SK-N-SH (cell line): Measurements from ENCODE around the gene PRPF6. TPM values are rescaled to one million over a fixed set of nuclear protein-coding genes. Genes with fewer than 3 reads are reported as not detected.
A peak's percentile ranks its signal among the peaks of the same experiment; 100 is the strongest.

Experiments
- CTCF ChIA-PET: fragments of 300-600, 350-600 bp; formaldehyde crosslinking; extraction: SDS; loops from one replicate; lab custom pipeline; 2021; lab: Yijun Ruan, JAX
- POLR2A ChIA-PET: fragments of 350-600 bp; sonication (Branson Sonifier 250); formaldehyde crosslinking; extraction: SDS; loops from one replicate; lab custom pipeline; 2020; ENCODE audit warnings: antibody characterized with exemption, inconsistent platforms; lab: Yijun Ruan, JAX
- DNase-seq: peaks from one replicate; pipeline ENCODE4 v3.0.0; 2012
- H2AFZ ChIP-seq: fragments of 200-600 bp; sonication (generic); 2 replicates; pipeline ENCODE4 v1.8.1; 2016; ENCODE audit warnings: antibody characterized with exemption, mild to moderate bottlenecking, low read depth
- H3F3A ChIP-seq: fragments of 200-600 bp; sonication (generic); replicated peaks from 2 replicates; pipeline ENCODE3; 2016; ENCODE audit warnings: antibody characterized with exemption, mild to moderate bottlenecking; ENCODE audit not compliant: insufficient read depth
- H3K27ac ChIP-seq, 2 experiments: fragments of 200-500 bp in 1 of 2; fragments of 200-600 bp in 1 of 2; sonication (Bioruptor generic) in 1 of 2; sonication (generic), shearing (Covaris generic) in 1 of 2; 2 replicates each; pipeline versions ENCODE4 v1.5.1 to v1.6.1; 2014 to 2016; ENCODE audit warnings: low read depth in 2 of 2, inconsistent platforms in 1 of 2, low read length in 1 of 2, mild to moderate bottlenecking in 1 of 2, mixed read lengths in 1 of 2
- H3K27me3 ChIP-seq: fragments of 200-600 bp; sonication (generic), shearing (Covaris generic); 2 replicates; pipeline ENCODE4 v1.6.1; 2016; ENCODE audit warnings: mixed run types; ENCODE audit not compliant: insufficient read depth
- H3K36me3 ChIP-seq, 2 experiments: fragments of 200-500 bp in 1 of 2; fragments of 200-600 bp in 1 of 2; sonication (Bioruptor generic) in 1 of 2; sonication (generic) in 1 of 2; replicated peaks in 1 of 2; 2 replicates each; pipeline versions ENCODE3 to v1.5.1; 2014 to 2016; ENCODE audit warnings: low read length in 1 of 2, mild to moderate bottlenecking in 1 of 2; ENCODE audit not compliant: insufficient read depth in 2 of 2, control insufficient read depth in 1 of 2
- H3K4me1 ChIP-seq, 2 experiments: fragments of 200-500 bp in 1 of 2; fragments of 200-600 bp in 1 of 2; sonication (Bioruptor generic) in 1 of 2; sonication (generic), shearing (Covaris generic) in 1 of 2; 2 replicates each; pipeline versions ENCODE4 v1.5.1 to v1.6.1; 2014 to 2016; ENCODE audit warnings: low read depth in 1 of 2, low read length in 1 of 2, mixed run types in 1 of 2; ENCODE audit not compliant: insufficient read depth in 2 of 2, control insufficient read depth in 1 of 2
- H3K4me2 ChIP-seq: fragments of 200-600 bp; sonication (generic), shearing (Covaris generic); 2 replicates; pipeline ENCODE4 v1.6.1; 2017; ENCODE audit warnings: mixed run types
- H3K4me3 ChIP-seq, 2 experiments: fragments of 200-500 bp in 1 of 2; fragments of 200-600 bp in 1 of 2; sonication (Bioruptor generic) in 1 of 2; sonication (generic), shearing (Covaris generic) in 1 of 2; 2 replicates each; pipeline versions ENCODE4 v1.5.1 to v1.8.1; 2014 to 2016; ENCODE audit warnings: low read depth in 2 of 2, inconsistent platforms in 1 of 2, low read length in 1 of 2, mild to moderate bottlenecking in 1 of 2, mixed read lengths in 1 of 2, moderate library complexity in 1 of 2
- H3K79me2 ChIP-seq: fragments of 200-600 bp; sonication (generic); 2 replicates; pipeline ENCODE4 v1.8.1; 2017; ENCODE audit warnings: mild to moderate bottlenecking; ENCODE audit not compliant: insufficient read depth
- H3K9ac ChIP-seq: fragments of 200-600 bp; sonication (generic); 2 replicates; pipeline ENCODE4 v1.6.1; 2017; ENCODE audit warnings: mixed run types
- H3K9me2 ChIP-seq: fragments of 200-600 bp; sonication (generic); 2 replicates; pipeline ENCODE4 v1.6.1; 2017; ENCODE audit warnings: mixed run types
- H3K9me3 ChIP-seq: fragments of 200-600 bp; sonication (generic); 2 replicates; pipeline ENCODE4 v1.6.1; 2017; ENCODE audit warnings: mixed run types, mild to moderate bottlenecking, moderate library complexity
- H4K20me1 ChIP-seq: fragments of 200-600 bp; sonication (generic); 2 replicates; pipeline ENCODE4 v1.6.1; 2017; ENCODE audit warnings: mild to moderate bottlenecking, mixed run types; ENCODE audit not compliant: insufficient read depth
- CHD2 ChIP-seq: fragments of 150-350 bp; IDR thresholded peaks from 2 replicates; pipeline ENCODE4 v1.6.1; 2018; ENCODE audit warnings: low read length; ENCODE audit not compliant: partially characterized antibody
- CTCF ChIP-seq: fragments of 200-600 bp; sonication (generic); IDR thresholded peaks from 2 replicates; pipeline ENCODE4 v1.6.1; 2017; ENCODE audit warnings: antibody characterized with exemption, mild to moderate bottlenecking, moderate library complexity
- ELF1 ChIP-seq: IDR thresholded peaks from 2 replicates; pipeline ENCODE4 v1.4.0; 2012
- EP300 ChIP-seq, 2 experiments: IDR thresholded peaks; 2 replicates each; pipeline versions ENCODE4 v1.4.0 to v1.6.1; 2012; ENCODE audit warnings: borderline replicate concordance in 1 of 2, low read depth in 1 of 2, low read length in 1 of 2
- EZH2phosphoT487 ChIP-seq: fragments of 200-600 bp; sonication (generic); IDR thresholded peaks from 2 replicates; pipeline ENCODE4 v1.6.1; 2017; ENCODE audit warnings: low read depth, mixed run types, mild to moderate bottlenecking, antibody characterized with exemption, moderate library complexity, borderline replicate concordance
- GATA2 ChIP-seq: sonication (generic); formaldehyde crosslinking; IDR thresholded peaks from 2 replicates; pipeline ENCODE4 v1.5.0; 2020; ENCODE audit warnings: mild to moderate bottlenecking, missing genetic modification reagents
- IRF3 ChIP-seq: fragments of 150-350 bp; IDR thresholded peaks from 2 replicates; pipeline ENCODE4 v1.6.1; 2016; ENCODE audit warnings: mild to moderate bottlenecking, low read depth, low read length
- NFIC ChIP-seq: IDR thresholded peaks from 2 replicates; pipeline ENCODE4 v1.4.0; 2012; ENCODE audit warnings: borderline replicate concordance
- NRF1 ChIP-seq: IDR thresholded peaks from 2 replicates; pipeline ENCODE4 v1.6.1; 2012; ENCODE audit warnings: low read depth, mild to moderate bottlenecking, low read length
- POLR2AphosphoS5 ChIP-seq: IDR thresholded peaks from 2 replicates; pipeline ENCODE4 v1.6.1; 2012; ENCODE audit warnings: low read depth, low read length
- RAD21 ChIP-seq: IDR thresholded peaks from 2 replicates; pipeline ENCODE4 v1.6.1; 2012; ENCODE audit warnings: mild to moderate bottlenecking, low read length
- REST ChIP-seq: IDR thresholded peaks from 2 replicates; pipeline ENCODE4 v1.6.1; 2012; ENCODE audit warnings: mild to moderate bottlenecking, low read depth, low read length, moderate library complexity
- RFX5 ChIP-seq: IDR thresholded peaks from 2 replicates; pipeline ENCODE4 v1.6.1; 2012; ENCODE audit warnings: mild to moderate bottlenecking, improper control_type of control experiment, low read length
- RXRA ChIP-seq: IDR thresholded peaks from 2 replicates; pipeline ENCODE4 v1.4.0; 2012; ENCODE audit warnings: low read depth, mild to moderate bottlenecking, borderline replicate concordance
- SIN3A ChIP-seq: IDR thresholded peaks from 2 replicates; pipeline ENCODE4 v1.6.1; 2012; ENCODE audit warnings: low read depth, mild to moderate bottlenecking, low read length, moderate library complexity, borderline replicate concordance
- TAF1 ChIP-seq: IDR thresholded peaks from 2 replicates; pipeline ENCODE4 v1.6.1; 2012; ENCODE audit warnings: low read depth, mild to moderate bottlenecking, low read length, moderate library complexity, borderline replicate concordance
- TCF12 ChIP-seq: IDR thresholded peaks from 2 replicates; pipeline ENCODE4 v1.4.0; 2012
- YY1 ChIP-seq: IDR thresholded peaks from 2 replicates; pipeline ENCODE4 v1.4.0; 2012; ENCODE audit warnings: low read depth, mild to moderate bottlenecking
- ZBTB33 ChIP-seq: IDR thresholded peaks from 2 replicates; pipeline ENCODE4 v1.4.0; 2012; ENCODE audit warnings: low read depth, borderline replicate concordance
- WGBS: methylation state at CpG from one replicate; pipeline ENCODE4 v1.1.6; 2017; ENCODE audit warnings: low lambda C conversion rate; 5-methylcytosine and 5-hydroxymethylcytosine counted together
- polyA plus RNA-seq, 3 experiments: library from polyadenylated mRNA; depleted of rRNA; stranded (reverse); fragments of >200 nt; gene quantifications; 2 replicates each; pipeline ENCODE4 v1.2.3, GENCODE V29; 2012

The PRPF6 gene
- polyA plus RNA-seq, 1 of the 3 experiments (the other 2 are of a cell fraction): 59.1 TPM

GRCh38 chr20:64024141-64024990, 43.4 kb downstream of the PRPF6 start:
- no peak overlapping the region for H2AFZ ChIP-seq
- H3K9me3 ChIP-seq: no peaks in the 10 kb centered on the region
- no peaks in the 10 kb centered on the region for H4K20me1 ChIP-seq
- H3K9me2 ChIP-seq: no peaks in the 10 kb centered on the region
- peaks cover 0 to 48% of the 10 kb centered on the region in 2 experiments; a peak in 1 of 4 replicates for H3K4me1 ChIP-seq
- no peaks in the 10 kb centered on the region for H3K79me2 ChIP-seq
- whole genome bisulfite sequencing: 89% methylated on average over 13 of the region's 17 CpGs
- CTCF ChIA-PET: interaction anchor here (1.0 to 5.7 kb wide), 3 partner anchors 15 to 44 kb away, joined by 3 to 74 read pairs (median 8); partner anchors contain the start of genes PRPF6 and SAMD10
- POLR2A ChIA-PET: no interaction called here
- H3K27me3 ChIP-seq: no peaks in the 10 kb centered on the region
- H3K4me2 ChIP-seq: no peak overlapping the region
- peaks cover 34 to 56% of the 10 kb centered on the region in 2 experiments for H3K36me3 ChIP-seq
- peaks cover 4% of the 10 kb centered on the region for H3F3A ChIP-seq
- no peak overlapping the region for H3K4me3 ChIP-seq
- H3K9ac ChIP-seq: no peak overlapping the region
- no peak for TF ChIP-seq NRF1
- TF ChIP-seq RXRA: no peak
- TF ChIP-seq RAD21: no peak
- TF ChIP-seq TCF12: no peak
- no peak for TF ChIP-seq TAF1
- no peak for TF ChIP-seq IRF3
- no peak for TF ChIP-seq RFX5
- TF ChIP-seq YY1: no peak
- no peak for TF ChIP-seq POLR2AphosphoS5
- TF ChIP-seq REST: no peak
- TF ChIP-seq GATA2 (CRISPR knock-in tag): no peak
- no peak for TF ChIP-seq ELF1
- TF ChIP-seq CTCF: no peak
- no peak for TF ChIP-seq SIN3A
- TF ChIP-seq EZH2phosphoT487: no peak
- no peak for TF ChIP-seq CHD2
- no peak for TF ChIP-seq ZBTB33
- TF ChIP-seq EP300 (IDR thresholded peaks at IDR 0.05; ENCODE audit: borderline replicate concordance in 1 of 2, low read depth in 1 of 2, low read length in 1 of 2): no peak
- TF ChIP-seq NFIC: no peak
- peak overlapping the region in 1 of 2 experiments; percentile 74; a peak in 1 of 4 replicates for H3K27ac ChIP-seq
- DNase-seq: no peak
